GM23248 (cell line): ENCODE measurements around the gene TRIM9.

Source experiments
- EZH2 ChIP-seq: fragments of 200-600 bp; sonication (generic); IDR thresholded peaks from 2 replicates; pipeline ENCODE4 v1.6.1; 2018; ENCODE audit warnings: antibody characterized with exemption, mild to moderate bottlenecking; ENCODE audit not compliant: insufficient read depth, poor library complexity, severe bottlenecking
- EZH2phosphoT487 ChIP-seq: fragments of 200-600 bp; sonication (generic); IDR thresholded peaks from 2 replicates; pipeline ENCODE4 v1.6.1; 2018; ENCODE audit warnings: antibody characterized with exemption, moderate library complexity, mild to moderate bottlenecking, low read depth; ENCODE audit not compliant: insufficient read depth

- TF ChIP-seq EZH2phosphoT487 (no peak), EZH2 (no peak)
These were observed 96.3 kb downstream of the TRIM9 start for GRCh38 chr14:50998612-50999011.
